GM21576 (cell line): ENCODE results near the gene USP20.

Experiments
- ATAC-seq: cut with Tn5 transposase; IDR thresholded peaks from one replicate; pipeline ENCODE4 v1.9.1; 2021; ENCODE audit warnings: mild to moderate bottlenecking, moderate library complexity; ENCODE audit not compliant: unreplicated experiment

Gene USP20

GRCh38 chr9:129914051-129914450 is 78.8 kb downstream of the USP20 start:
- ATAC-seq = no peak

DNA sequence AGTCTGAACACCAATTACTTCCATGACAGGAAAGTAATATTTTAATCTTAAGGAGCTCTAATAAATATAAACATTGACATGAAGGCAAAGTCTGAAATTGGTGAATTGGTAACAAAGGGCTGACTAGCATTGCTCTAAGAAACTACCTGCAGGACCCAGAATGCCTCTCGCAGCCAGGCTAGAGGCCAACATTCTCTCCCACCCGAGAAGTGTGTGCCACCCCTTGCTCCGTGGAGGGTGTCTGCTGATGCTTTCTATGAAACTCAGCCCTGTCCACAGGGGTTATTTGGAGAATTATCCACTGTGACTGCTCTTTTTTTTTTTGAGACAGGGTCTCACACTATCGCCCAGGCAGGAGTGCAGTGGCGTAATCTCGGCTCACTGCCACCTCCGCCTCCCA is 81.4 kb downstream of the USP20 start:
- no peak for ATAC-seq

- ATAC-seq = no peak
Observed at GRCh38 chr9:129918296-129918950, 83.2 kb downstream of the USP20 start.

DNA sequence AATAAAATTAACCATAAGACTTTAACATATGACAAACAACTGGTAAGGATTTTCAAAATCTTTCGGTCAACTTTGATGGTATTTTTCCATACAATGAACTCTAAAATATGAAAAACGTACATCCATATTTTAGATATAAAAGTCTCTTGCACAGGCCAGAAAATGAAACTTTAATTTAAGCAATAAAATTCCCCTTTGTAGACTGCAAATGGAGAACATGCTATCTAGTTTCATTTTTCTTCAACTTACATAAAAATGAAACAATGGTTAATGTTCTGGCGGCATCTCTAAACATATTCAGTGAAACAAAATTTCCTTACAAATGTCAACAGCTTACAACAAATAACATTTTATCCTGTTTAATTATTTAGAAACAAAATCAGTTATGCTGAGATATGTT is 84.0 kb downstream of the USP20 start:
- ATAC-seq = no peak

DNA sequence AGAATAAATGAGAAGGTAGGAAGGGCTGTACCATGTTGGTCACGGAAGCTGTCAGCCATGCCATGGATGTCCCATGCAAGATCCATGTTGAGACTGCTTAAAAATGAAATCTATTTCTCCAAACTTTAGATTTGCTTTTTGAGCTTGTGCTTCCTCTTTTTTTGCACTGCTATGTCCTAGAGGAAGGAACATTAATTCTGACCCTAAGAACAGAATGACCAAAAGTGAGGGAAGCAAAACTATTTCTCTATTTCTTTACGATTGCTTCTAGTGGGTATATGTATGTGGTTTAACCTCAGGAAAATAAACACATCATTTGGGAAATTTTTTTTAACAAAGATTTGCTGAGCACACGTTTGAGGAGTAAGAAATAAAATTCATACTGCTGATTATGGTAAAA is 84.6 kb downstream of the USP20 start:
- no peak for ATAC-seq

- ATAC-seq = no peak
Observed at GRCh38 chr9:129921905-129922304, 86.6 kb downstream of the USP20 start.

DNA sequence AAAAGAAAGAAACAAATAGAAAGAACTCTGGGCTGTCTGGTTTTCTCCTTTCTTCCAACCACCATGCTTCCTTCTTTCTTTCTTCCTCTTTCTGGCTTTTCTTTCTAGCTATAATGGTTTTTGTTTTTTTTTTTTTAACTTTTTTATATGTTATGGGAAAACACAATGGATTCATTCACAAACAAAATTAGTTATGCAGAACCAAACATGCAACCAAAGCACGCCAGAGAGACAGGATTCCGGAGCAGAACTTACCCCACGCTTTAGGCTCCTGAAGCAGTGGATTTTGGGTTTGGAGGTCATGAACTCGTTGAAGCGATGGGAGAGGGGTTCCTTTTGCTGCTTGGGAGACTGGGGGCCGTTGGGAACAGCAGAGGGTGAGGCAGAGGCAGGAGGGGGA is 88.3 kb downstream of the USP20 start:
- ATAC-seq = no peak

DNA sequence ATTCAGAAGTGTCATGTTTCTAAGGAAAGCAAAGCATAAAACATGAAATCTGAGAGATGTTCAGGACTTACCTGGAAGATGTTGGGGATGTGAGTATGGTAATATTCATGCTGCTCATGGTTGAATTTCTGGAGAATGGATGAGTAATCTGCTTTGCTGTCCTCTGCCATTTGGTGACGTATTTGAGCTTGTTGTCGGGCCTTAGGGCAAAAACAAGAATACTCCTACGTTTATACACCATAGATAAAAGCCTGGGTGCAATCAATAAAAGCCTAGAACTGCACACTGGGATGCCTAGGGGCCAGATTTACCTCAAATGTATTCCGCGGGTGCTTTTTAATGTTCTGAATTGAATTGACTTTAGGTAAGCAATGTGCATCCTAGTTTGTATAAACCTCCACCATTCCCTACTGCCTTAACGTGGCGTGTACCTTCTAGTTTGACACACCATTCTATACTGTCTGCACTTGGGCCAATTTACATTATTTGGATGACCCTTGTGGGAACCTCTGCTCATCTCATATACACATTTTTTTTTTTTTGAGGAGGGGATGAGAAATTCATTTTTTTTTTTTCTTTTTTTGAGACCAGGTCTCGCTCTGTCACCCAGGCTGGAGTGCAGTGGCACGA is 94.4 kb downstream of the USP20 start:
- ATAC-seq = no peak

- ATAC-seq = no peak
Observed at GRCh38 chr9:129930743-129931142, 95.5 kb downstream of the USP20 start.
